ENCODE data around the gene PAMR1.

The PAMR1 gene

DNA sequence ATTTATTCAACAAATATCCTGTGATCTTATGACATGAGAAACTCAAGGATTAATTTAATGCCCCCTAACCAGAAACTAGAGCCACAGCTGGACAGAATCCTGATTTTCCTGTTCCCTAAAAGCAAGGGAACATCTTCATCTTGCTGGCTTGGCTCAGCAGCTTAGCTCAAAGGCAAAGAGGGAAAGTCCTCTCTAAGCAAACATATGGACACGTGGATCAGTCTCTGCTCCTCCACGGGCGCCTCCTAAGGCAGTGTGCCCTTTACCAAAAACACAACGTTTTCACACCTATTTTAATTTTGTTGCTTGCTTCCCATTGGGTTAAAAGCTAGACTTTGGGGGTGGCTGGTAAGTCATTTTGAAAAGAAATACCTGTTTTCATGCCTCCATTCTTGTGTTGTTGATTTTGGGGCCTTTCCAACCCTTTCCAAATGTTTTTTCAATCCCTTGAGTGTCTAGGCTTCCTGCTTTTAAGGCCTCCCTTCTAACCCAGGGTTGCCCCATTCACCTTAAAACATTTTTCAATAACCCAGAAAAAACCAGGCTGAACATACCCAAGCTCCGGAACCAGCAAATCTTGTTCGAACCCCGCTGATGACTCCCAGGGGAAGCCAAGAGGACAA lies 121.5 kb downstream of the PAMR1 start:
- no peak for DNase-seq
- TF ChIP-seq GATA1 (IDR thresholded peaks at IDR 0.05; ENCODE audit: low read depth, low read length) (no peak), POLR2A (IDR thresholded peaks at IDR 0.05; ENCODE audit: low read length) (no peak)

DNA sequence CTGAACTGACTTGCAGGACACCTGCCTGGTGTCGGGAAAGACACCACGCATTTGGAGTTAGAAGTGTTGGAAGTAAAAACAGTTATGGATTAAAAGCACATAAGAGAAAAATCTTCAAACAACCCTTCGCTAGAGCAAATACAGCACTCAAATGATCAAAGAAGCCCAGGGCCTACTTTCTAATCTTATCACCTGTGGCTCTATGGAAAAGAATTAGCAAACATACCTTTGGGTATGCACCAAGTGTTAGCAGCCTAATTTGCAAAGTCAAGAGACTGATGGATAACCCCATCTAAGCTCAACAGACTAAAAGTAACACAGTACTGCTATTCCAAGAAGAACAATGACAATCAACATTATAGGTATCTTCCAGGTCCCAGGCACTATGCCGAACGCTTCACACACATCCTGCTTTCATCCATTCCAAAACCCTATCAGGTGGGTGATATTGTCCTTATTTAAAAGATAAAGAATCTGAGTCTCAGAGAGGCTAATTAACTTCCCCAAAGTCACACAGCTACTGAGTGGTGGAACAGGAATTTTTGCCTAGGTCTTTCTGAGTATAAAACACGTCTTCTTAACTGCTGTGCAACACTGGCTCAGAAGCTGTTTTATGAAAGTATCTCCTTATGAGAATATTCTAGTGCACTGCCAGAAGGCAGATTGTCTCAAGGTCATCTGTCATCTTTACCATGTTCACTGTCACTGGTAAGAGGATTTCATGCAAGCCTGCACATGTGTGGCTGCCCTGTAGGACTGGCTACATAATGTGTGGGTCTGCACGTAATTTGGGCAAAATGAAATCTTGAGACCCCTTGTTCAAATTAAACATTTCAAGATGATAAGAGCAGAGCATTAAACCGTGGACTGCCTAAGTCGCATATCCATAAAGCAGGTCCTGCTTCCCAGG lies 122.4 kb downstream of the PAMR1 start:
- no peak for DNase-seq
- TF ChIP-seq POLR2A (IDR thresholded peaks at IDR 0.05; ENCODE audit: low read length) (no peak), GATA1 (IDR thresholded peaks at IDR 0.05; ENCODE audit: low read depth, low read length) (no peak)

DNA sequence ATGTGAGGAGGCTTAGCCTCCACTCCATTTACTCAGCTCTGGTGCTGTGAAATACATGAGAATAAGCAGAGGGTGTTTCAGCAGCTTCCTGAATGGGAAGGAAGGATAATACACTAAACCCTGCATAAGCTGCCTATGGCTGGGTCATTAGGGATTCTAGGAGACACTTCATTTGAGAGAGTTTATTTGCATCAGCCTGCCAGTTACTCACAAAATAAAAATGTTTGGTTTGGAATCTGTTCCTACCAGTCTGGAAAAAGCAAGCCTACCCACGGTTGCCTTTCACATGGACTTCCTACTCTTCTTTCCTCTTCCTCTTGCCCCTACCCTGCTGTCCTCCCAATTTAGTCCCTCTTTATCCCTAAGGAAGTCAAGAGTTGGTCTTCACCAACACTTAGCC lies 126.5 kb downstream of the PAMR1 start:
- TF ChIP-seq POLR2A (IDR thresholded peaks at IDR 0.05; ENCODE audit: low read length), result no peak
- TF ChIP-seq GATA1 (IDR thresholded peaks at IDR 0.05; ENCODE audit: low read depth, low read length), result no peak
- no peak for DNase-seq

DNA sequence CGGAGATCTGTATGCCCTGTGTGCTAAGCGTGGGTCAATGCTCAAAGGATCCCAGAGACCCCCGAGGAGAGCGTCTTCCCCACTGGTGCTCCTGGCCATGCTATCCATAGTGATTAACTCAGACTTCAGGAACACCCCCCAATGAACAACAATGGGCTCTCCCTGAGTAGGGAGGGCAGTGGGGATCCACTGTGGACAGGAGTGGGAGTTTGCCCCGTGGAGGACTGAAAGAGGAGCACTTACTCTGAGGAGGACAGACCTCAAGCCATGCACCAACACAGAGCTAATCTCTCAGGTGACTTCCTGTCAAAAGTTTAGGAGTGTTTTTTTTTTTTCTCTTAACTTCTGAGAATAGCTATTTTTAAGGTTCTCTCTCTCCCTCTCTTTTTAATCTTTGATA lies 130.5 kb downstream of the PAMR1 start:
- TF ChIP-seq GATA1 (IDR thresholded peaks at IDR 0.05; ENCODE audit: low read depth, low read length) (no peak), POLR2A (IDR thresholded peaks at IDR 0.05; ENCODE audit: low read length) (no peak)

DNA sequence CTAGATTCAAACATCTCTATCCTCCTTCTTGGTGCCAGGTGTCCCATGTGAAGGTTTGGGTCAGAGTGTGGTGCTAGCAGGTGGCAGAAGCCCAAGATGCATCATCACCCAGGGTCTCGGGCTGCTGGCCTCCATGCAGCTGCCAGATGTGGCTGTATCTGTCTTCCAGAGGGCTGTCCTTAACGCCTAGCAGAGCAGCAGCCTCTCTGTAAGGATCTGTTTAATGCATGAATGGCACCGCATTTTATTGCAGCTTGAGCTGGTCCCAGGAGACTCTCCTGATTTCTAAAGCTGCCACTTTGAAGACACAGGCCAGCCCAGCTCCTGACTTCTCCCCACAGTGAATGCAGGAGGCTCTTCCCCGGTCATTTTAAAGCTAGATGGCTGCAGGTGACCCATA lies 132.3 kb downstream of the PAMR1 start:
- TF ChIP-seq GATA1 (IDR thresholded peaks at IDR 0.05; ENCODE audit: low read depth, low read length), result no peak
- no peak for TF ChIP-seq POLR2A (IDR thresholded peaks at IDR 0.05; ENCODE audit: low read length)
- no peak for DNase-seq

More for the DNA sequence above, 130.5 kb downstream of the PAMR1 start:
- DNase-seq, result no peak

DNA sequence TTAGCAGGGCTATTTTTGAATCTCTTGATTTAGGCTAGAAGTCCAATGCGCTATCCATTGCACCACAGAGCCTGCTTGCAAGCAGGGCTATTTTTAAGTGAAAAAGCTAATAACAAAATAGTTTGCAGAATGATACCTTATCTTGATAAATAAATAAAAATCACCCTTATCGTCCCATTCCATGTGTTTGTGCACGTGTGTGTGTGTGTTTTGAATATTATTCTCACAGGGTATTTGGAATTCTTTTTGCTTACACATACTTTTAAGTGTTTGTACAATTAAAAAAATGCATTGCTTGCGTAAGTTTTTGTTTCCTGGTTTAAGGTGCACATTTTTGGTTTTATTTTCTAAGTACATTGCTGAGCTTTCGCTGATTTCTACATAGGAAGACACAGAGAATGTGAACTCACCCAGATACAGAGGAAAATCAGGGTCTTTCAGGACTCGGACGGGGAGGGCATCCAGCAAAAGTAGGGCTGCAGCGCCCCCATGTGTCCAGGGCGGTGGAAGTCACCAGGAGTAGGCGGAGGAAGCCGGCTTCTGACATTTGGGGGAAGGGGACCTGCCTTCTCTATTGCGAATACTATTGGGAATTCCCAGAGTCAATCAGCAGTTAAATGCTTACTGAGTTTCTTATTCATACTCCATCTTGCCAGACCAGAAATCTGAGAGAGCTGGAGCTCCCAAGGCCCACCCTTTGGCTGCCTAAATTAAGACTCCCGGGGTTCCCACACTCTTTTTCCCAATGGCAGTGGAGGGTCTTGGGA lies 133.3 kb downstream of the PAMR1 start:
- DNase-seq, result peak; percentile 42 to 73
- no peak for TF ChIP-seq POLR2A (IDR thresholded peaks at IDR 0.05; ENCODE audit: low read length)
- TF ChIP-seq GATA1 (IDR thresholded peaks at IDR 0.05; ENCODE audit: low read depth, low read length), result no peak

DNA sequence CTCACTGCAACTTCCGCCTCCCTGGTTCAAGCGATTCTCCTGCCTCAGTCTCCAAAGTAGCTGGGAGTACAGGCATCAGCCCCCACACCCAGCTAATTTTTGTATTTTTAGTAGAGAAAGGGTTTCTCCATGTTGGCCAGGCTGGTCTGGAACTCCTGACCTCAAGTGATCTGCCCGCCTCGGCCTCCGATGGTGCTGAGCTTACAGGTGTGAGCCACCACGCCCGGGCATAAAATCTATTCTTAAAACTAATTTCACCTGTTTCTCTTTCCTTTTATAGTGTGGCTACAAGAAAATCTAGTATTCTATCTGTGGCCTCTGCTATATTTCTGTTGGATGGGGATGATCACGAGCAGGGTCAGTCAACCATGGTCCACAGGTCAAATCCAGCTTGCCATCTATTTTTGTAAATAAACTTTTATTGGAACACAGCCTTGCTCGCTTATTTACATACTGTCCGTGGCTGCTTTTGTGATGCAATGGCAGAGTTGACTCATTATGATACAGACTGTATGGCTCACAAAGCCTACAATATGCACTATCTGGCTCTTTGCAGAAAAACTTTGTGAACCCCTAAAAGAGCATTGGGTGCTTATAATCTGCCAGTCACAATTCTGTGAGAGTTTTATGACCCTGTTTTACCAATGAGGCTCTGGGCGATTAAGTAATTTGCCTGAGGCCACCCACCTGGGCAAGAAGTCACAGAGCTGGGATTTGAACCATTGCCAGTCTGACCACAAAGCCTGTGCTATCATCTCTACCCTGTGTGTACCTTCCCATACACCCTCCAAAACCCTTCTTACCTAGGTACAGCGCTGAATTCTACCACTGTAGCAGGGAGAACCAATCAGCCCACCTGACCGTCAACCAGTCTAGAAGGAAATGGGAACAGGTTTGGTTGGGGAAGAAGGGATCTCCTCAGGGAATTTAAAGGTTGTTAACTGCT lies 134.4 kb downstream of the PAMR1 start:
- no peak for DNase-seq
- TF ChIP-seq POLR2A (IDR thresholded peaks at IDR 0.05; ENCODE audit: low read length), result no peak
- no peak for TF ChIP-seq GATA1 (IDR thresholded peaks at IDR 0.05; ENCODE audit: low read depth, low read length)

DNA sequence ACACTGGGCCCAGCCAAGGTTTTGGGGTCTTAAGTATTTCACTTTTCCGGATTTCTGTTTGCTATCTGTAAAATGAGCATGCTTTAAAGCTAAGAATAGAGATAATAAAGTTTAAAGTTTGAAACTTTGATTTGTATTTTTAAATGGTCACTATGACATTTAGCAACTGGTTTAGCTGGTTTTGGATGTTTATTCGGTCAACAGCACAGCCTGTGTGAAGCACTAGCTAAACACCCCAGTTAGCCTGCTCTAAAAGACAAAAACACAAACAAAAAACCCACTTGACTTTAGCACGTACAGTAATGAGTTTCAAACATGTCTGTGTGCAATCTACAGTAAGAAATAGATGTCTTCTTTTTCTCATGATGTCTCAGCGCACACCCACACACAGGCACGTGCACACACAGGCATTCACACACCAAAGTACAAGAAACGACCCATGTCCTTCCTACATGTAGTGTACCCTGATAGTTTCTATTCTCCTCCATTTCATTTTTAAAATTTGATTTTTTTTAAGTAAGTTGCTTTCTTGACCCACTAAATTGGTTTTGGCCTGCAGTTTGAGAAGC lies 135.4 kb downstream of the PAMR1 start:
- DNase-seq, result no peak
- TF ChIP-seq POLR2A (IDR thresholded peaks at IDR 0.05; ENCODE audit: low read length) (no peak), GATA1 (IDR thresholded peaks at IDR 0.05; ENCODE audit: low read depth, low read length) (no peak)

DNA sequence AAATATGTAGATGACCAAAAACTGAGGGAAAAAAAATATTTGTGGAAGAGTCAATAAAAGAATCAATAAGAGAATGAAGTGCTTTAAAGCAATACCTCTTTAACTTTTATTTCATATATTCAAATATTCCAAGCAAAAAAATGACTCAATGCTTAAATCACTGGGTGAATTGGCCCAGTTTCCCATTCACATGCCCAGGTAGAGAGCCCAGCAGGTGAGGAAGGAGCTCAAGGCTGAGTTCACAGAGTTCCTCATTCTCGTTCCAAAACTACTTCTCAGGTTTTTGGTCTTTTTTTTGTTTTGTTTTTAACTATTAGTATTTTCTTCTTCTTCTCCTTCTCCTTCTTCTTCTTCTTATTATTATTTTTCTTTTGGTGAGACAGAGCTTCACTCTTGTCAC lies 136.3 kb downstream of the PAMR1 start:
- no peak for DNase-seq
- TF ChIP-seq POLR2A (IDR thresholded peaks at IDR 0.05; ENCODE audit: low read length), result no peak
- no peak for TF ChIP-seq GATA1 (IDR thresholded peaks at IDR 0.05; ENCODE audit: low read depth, low read length)

DNA sequence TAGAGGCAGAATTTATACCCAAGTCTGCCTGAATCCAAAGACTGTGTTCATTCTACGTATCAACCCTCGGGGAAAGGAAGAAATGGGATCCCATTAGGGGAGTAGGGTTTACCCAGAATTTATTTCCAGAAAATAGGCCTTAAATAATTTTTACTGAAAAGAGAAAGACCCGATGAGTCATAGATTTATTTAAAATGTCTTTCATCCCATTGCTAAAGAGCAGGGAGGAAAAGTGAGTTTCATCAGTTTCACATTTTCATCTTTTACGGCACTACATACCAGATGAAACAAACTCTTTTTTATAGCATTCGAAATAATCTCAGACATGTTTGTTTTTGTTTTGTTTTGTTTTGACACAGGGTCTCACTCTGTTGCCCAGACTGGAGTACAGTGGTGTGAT lies 137.4 kb downstream of the PAMR1 start:
- no peak for DNase-seq
- no peak for TF ChIP-seq GATA1 (IDR thresholded peaks at IDR 0.05; ENCODE audit: low read depth, low read length)
- no peak for TF ChIP-seq POLR2A (IDR thresholded peaks at IDR 0.05; ENCODE audit: low read length)

DNA sequence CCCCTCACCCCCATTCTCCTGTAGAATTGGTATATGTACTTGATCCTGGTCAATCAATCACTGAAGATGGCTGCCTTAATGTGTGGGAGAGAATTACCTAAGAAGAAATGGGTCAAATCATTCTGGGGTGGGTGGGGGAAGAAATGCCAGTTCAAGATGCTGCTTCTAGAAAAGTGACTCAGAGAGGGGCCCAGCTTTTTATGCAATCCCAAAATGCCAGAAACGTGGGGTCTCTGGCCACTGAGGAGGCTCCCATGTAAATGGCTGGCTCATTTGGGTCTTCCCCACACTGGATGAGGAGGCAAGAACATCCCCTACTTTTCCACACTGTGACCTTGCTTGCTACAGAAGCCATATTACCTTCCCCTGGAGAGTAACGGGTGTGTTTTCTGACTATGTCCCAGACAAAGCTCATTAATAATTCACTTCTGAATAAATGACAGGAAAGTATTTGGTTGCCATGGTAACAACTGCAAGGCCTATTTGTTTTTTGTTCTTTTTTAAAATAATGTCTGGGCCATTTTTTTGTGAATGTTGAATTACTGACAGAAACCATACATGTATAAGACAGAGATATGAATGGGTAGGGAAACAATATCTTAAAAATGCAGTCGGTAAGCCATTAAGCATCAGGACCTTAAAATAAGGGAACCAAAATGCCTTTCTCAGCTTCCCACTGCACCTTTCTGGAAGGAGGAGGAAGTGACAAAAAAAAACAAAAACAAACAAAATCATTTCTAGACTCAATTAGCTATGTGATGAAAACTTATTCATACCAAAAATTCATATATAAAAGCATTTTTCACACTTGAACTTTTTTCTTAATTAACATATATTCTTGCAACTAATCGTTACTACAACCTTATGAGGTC lies 138.1 kb downstream of the PAMR1 start:
- TF ChIP-seq POLR2A (IDR thresholded peaks at IDR 0.05; ENCODE audit: low read length), result no peak
- no peak for TF ChIP-seq GATA1 (IDR thresholded peaks at IDR 0.05; ENCODE audit: low read depth, low read length)
- no peak for DNase-seq

DNA sequence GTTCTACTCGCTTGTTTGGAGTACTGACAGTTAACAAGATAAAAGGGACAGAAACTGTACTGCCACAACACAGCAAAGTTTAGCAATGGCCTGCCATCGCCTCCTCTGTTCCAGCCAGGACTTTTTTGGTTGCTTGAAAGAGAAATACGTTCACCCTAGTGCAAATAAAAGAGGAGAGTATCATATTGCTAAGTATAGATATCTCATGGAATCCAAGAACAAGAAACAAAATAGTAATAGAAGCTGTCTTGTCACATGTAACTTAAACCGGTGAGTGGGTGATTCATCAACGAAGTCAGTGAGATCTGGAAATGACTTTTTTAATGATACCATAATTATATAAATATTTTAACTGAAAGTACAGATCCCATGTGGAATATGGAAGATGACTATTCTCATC lies 141.5 kb downstream of the PAMR1 start:
- DNase-seq, result no peak
- TF ChIP-seq GATA1 (IDR thresholded peaks at IDR 0.05; ENCODE audit: low read depth, low read length) (no peak), POLR2A (IDR thresholded peaks at IDR 0.05; ENCODE audit: low read length) (no peak)

All from erythroblast (primary cell).